HG03469 (cell line): ENCODE results near the gene KRTAP10-3.
"Not testable (repeated sequence)": the region's sequence is repeated elsewhere in the genome, so short reads cannot be mapped to it uniquely, and the experiment has no call there.

Experiments used
- ATAC-seq: cut with Tn5 transposase; IDR thresholded peaks from one replicate; pipeline ENCODE4 v1.9.1; 2021; ENCODE audit warnings: mild to moderate bottlenecking, moderate library complexity, moderate number of reproducible peaks; ENCODE audit not compliant: unreplicated experiment

Gene KRTAP10-3

DNA sequence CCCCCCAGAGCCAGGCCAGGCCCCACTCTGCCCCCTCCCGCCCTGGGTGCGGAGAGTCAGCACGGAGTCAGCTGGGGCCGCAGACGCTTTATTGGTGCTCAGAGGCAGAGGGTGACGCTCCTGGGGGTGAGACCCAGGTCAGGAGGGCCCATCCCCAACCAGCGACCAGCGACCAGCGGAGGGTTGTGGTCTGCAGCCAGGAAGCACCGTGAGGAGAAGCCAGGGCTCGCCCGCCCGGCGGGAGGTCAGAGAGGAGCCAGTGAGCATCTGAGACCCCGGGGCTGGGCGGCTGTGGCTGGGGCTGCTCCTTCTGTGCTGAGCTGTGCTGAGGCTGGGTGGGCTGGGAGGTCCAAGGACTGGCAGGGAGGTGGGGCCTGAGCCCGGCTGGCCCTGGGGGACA lies 8.3 kb downstream of the KRTAP10-3 start:
- ATAC-seq: not testable (repeated sequence)

DNA sequence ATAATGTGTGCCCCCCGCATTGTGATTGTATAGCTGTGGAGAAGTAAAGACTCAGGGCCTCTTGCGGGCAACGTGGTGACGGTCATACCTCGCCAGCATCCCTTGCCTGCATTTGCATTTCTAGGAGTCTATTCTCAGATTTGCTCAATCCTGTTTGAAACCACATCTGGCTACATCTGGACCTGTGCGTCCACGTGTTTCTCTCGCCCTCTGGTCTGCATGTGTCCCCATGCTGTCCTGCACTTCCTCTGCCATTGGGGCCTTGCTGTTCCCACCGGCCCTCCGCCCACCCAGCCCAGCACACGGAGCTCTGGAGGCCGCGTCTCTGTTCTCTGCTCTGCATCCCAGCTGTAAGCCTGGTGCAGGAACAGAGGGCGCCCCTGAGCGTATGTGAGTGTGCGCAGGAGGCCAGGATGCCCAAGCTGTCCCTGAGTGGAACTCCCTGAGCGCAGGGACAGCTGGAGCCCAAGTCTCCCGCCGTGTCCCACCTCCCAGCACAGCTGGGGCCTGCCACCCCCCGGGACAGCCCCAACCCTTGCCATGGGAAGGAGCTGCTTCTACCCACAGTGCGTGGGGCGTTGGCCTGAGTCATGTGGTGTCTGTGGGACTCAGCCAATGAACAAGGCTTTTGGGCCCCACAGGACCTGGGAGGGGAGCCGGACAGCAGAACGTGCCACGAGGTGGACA lies 8.9 kb downstream of the KRTAP10-3 start:
- no peak for ATAC-seq

DNA sequence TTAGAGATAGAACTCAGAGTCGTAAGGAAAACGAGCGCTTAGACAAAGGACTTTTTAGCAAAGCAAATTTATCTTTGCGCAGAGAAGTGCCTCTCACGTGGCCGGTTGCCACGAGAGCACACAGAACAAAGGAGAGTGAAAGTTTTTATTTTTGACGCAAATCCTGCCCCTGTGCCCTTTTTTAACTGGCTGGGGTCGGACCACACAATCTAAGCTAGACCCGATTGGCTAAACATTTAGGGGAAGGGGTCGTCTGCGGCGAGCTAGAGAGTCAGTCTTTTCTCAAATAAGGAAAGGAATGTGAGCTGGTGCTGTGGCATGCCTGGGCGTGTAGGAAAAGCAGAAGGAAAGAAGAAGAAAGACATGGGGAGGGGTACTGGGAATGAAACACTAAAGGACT lies 9.7 kb downstream of the KRTAP10-3 start:
- no peak for ATAC-seq

DNA sequence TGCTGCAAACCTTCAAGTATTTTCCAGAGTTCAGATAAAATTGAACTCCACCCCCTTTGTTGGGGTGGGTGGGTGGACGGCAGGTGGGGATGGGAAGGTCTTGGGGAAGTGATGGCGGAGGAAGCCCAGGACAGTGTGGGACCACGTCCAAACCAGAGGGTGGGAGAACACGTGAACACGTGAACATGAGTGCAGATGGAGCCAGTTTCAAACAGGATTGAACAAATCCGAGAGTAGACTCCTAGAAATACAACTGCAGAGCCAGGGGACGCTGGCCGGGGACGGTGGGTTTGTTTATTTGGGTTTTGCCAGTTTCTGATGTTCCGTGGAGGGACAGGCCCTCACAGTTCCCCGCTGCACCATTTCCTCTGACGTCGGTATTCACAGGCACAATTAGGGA lies 10.2 kb downstream of the KRTAP10-3 start:
- no peak for ATAC-seq

DNA sequence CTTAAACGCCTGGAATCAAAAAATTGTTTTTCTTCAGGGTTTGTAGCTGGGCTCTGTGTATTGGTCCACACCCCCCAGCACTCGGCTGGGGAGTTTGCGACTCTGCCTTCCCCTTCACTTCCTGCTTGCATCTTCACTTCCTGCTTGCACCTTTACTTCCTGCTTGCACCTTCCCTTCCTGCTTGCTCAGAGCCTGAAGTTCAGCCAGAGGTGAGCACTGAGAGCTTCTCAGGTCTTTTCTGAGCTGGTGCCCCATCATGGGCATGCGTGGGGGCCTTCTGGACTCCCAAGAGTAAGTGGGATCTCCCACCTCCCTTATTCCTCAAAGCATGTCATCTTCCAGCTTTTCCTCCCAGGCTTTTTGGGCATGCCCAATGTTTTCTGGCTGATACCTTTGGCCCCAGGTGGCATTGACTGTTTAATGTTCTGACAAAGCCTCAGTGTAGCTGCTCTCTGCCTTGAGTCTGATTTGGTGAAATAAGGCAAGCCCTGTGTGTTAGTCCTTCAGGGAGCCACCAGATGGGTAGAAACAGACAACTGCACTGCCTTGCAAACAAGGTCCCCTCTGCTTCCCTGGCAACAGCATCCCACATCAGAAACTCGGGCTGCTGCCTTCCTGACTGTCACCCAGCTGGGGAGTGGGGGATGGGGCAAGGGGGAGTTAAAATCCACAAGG lies 10.8 kb downstream of the KRTAP10-3 start:
- ATAC-seq: no peak

DNA sequence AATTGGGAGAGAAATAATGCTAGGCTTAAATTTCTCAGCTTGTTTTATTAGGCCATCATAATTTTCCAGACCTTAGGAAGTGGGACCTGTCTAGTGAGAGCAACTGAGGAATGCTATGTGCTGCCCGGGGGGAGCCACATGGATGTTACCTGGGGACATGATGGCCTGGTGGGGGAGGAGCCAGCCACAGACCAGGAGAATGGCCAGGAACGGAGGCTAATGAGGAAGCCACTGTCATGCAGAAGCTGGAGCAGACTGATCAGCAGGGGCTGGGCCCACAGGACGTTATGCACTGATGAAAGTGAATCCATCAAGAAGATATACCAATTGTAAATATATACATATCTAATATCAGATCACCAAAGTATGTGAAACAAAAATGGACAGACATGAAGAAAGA lies 14.0 kb downstream of the KRTAP10-3 start:
- ATAC-seq: no peak

DNA sequence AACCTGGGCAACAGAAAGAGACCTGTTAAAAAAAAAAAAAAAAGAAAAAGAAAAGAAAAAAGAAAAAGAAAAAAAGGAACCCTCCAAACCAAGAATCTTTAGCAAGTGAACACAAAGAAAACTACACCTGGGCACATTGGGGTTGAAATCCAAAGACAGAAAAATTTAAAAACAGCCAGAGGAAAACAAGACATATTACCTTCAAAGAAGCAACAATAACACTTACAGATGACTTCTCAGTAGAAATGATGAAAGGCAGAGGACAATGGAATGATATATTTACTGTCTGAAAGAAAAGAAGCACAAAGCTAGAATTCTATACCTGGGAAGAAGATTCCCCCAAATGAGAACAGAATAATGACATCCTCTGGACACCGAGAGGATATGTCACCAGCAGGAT lies 15.9 kb downstream of the KRTAP10-3 start:
- ATAC-seq: no peak

DNA sequence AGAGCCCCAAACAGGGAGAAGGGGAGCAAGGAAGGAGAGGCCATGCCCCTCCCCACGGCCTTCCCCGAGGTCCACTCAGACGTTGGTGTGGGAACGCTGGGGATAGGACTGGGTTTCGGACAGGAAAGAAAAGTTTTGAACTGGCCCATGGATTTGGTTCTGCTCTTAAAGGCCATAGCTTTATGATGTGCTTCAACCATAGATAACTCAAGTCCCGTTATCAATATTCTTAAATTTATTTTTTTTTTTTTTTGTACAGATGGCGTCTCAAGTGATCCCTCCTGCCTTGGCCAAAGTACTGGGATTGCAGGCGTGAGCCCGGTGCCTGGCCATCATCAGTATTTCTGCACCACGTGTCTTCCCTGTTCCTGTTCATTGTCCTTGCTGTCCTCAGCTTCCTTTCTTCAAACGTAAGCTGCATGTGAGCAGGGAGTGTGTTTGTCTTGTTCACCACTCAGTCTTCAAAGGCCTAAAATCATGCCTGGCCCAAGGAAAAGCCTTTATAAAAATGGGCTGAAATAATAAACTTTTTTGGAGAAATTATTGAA lies 17.8 kb downstream of the KRTAP10-3 start:
- ATAC-seq: no peak

DNA sequence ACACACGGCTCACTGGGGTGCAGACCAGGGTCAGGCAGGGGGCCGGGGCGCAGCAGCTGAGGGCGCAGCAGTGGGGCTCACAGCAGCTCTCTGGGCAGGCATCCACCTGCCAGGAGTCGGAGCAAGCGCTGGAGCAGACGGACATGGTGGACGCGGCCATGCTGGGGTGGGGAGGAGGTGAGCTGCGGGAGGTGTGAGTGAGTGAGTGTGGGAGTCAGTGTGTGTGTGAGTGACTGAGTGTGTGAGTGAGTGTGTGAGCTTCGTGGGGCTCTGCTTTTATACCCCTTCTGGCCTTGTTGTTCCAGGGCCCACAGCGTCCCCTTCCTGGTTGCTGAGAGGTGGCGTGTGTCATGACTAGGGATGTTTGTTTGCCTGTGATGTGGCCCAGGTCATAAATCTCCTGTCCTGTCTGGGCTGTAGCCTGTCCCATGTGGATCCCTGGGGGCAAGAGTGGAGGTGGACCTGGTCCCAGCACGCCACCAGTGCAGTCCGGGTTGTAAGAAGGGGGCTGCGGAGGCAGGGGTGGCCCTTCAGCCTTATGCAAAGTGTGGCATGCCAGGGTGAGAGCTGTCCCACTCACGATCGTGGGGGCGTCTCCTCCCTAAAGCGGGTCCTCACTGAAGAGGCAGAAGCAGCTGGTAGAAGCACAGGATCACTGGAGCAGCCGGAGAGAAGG lies 18.5 kb downstream of the KRTAP10-3 start, which contains the start of gene KRTAP10-1:
KRTAP10-1 (minus strand) TSS at position 205 of the 676 bp plus-strand sequence; CDS start at position 160, 45 bp downstream.
- ATAC-seq: no peak

DNA sequence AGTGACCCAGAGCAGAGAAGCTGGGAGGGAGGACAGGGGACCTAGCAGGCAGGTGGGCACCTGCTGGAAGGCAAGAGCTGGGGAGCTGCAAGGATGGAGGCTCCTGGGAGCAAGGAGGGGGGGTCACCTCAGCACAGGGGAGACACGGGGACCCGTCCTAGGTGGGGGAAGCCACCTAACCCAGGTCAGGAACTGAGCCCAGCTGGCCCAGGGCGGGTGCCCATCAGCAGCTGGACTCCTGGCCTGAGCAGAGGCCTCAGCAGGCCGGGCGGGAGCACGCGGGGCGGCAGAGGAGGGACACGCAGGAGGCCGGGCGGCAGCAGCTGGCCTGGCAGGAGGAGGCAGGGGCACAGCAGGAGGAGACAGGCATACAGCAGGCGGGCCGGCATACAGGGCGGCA lies 19.5 kb downstream of the KRTAP10-3 start:
- no peak for ATAC-seq

DNA sequence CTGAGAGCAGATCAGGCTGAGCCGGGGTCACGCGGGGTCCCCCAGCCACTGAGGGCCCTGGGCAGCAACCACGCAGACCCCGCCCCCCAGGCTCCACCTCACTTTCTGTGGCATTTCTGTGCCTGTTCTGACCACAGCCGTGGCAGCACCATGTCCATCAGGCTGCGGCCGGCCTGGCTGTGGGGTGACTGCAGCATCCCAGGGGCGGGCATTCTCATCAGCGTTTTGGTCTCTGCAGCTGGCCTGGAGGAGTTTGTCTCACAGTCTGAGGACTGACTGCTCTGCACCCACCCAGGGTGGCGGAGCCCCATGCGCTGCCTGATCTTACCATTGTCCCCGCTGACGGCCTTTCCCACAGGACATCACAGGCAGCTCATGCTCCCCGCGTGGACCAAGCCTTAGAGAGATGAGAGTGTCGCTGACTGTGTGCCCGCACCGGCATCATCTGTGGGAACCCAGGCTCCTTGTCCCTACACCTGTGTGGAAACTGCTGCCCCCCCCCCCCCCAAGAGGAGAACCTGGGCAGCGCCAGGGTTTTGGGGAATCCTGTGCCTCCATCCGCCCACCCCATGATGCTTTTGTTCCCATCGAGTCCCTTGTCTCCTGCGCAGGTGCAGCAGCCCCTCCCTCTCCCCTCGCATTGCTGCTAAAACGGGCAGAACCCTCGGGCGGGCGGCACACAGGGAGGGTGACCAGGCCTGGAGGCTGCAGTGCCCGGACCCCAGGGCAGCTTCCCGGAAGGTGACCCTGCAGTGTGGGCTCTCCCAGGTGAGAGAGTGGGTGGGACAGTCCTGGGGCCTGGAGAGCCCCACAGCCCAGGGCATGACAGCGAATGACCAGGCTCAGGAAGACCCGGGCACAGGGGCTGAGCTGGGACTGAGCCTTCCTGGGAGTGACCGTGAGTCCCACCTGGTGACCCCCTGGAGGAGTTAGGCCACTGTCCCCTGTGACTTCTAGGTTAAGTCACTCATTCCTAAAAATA lies 20.4 kb downstream of the KRTAP10-3 start:
- ATAC-seq: no peak

DNA sequence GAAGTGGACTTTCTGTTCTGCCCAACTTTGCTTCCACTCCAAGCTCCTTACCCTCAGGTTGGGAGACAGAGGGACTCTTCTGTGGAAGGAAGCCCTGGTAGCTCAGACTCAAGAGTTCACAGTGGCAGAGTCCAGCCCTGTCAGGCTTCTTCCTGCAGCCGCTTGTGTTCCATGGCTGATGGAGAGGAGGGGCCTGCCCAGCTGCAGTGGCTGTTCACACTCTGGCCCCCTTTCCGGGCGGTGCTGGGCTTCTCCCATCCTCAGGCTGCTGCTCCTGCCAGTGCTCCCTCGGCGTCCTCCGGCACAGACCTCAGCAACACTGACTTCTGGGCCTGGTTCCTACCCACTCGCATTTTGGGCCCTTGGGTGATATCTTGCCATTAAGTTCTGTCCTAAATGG lies 22.6 kb downstream of the KRTAP10-3 start:
- no peak for ATAC-seq

DNA sequence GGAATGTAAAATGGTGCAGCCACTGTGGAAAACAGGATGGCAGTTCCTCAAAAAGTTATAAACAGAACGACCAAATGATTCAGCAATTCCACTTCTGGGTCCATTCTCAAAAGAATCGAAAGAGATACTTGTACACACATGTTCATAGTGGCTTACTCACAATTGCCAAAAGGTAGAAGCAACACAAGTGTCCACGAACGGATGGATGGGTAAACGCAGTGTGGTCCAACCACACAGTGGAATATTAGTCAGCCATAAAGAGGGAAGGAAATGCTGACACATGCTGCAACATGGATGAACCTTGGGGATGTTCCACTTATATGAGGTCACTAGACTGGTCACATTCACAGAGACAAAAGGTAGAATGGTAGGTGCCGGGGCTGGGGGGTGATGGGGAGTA lies 23.9 kb downstream of the KRTAP10-3 start:
- ATAC-seq: no peak

DNA sequence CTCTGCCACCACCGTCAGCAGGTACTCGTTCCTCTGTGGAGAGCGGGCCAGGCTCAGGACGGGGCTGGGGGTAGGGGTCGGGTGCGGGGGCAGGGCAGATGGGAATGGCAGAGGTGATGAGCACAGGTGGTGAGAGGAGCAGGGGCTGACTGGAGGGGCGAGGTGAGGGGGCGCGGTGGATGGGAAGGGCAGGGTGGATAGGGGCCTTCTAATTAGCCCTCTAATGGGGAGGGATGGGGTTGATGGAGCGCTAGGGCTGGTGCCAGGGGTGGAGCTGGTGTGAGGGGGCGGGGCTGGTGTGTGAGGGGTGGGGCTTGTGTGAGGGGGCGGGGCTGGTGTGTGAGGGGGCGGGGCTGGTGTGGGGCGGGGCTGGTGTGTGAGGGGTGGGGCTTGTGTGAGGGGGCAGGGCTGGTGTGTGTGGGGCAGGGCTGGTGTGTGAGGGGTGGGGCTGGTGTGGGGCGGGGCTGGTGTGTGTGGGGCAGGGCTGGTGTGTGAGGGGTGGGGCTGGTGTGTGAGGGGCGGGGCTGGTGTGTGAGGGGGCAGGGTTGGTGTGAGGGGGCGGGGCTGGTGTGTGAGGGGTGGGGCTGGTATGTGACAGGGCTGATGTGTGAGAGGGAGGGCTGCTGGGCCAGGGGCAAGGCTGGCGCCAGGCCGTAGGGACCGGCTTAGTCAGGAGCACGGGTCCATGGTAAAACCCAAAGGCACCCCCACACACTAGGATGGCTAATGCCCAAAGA lies 24.5 kb downstream of the KRTAP10-3 start:
- ATAC-seq: no peak

DNA sequence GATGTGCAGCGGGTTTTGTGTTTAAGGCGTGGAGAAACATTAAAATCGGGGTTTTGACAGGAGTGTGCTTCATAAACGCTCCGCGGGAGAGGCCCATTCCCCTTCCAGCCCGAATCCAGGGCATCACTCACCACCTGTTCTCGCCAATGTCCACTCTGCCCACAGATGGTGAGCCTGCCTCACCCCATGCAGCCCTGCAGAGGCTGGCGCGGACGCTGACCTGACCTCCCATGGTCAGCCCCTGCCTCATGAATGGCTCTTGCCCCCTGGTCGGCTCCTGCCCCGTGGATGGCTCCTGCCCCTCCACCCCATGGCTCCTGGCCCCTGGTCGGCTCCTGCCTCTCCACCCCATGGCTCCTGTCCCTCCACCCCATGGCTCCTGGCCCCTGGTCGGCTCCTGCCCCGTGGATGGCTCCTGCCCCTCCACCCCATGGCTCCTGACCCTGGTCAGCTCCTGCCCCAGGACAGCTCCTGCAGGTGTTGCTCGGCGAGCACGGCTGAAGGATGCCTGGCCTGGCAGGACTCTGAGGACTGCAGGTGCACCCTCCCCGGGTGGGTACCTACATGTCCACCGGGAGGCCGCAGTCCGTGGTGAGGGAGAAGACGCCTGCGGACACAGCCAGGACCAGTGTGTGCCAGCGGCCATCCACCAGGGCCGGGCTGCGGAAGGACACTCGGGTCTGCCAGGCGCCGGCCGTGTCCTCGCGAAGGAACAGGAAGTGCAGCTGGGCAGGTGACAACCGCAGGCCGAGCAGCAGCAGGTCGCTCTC lies 25.3 kb downstream of the KRTAP10-3 start:
- no peak for ATAC-seq

DNA sequence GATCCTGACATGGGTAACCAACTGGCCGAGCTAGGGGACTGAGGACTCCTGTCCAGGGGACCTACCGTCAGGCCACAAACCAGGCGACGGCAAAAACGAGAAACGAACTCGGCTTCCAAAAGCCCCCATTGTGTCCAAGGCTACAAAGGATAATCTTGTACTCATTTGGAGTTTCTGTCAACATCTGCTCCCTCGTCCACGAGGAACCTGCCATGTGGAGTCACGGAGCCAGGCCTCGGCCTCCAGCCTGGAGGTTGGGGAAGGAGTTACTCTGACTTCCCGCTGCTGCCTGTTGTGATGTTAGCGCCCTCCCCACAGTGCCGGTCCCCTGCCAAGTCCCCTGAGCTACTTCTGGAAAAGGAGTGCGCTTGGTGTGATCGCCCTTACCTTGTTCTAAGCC lies 25.9 kb downstream of the KRTAP10-3 start:
- ATAC-seq: no peak

DNA sequence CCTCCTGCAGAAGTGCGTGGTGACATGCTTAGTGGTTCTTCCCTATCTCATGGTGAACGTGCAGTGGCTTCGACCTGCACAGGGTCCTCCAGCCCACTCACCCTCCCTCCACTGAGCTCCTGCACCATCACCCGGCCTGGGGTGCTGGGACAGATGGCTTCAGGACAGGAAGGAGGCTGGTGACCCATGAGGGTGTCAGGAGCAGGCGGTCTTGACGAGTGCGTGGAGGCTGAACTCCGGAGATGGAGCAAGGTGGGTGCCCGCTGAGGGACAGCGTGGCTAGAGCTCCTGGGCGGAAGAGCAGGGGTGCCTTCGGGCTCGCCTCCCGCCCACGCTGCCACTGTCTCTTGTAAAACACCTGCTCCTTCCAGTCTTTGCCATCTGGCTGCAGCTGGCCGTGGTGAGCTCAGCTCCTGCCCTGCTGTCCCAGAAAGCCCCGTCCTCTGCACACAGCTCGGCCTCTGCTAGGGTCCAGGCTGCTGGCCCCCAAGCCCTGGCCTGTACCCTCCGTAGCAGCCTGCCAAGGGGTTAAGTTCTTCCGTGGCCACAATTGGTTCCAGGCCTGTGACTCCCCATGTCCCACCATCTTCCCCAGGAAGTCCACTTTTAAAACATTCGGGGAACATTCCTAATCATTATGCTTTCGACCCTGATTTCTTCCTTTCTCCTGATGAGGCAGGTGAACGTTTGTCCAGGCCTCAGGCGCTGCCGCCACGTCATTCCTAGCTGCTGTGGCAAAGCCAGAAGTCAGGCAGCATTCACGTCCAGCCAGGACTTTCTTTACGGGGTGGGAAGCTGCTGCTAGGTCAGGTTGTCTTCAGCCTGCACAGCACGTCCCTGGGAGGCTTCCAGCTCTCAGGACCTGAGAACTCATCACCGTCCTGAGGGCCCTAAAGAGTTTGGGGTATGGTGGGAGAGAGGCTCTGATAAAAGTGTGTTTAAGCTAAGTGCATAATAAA lies 26.7 kb downstream of the KRTAP10-3 start:
- ATAC-seq: no peak
